NCI-H2081 treated with DMSO at 0.1 percent for 48 hours (cell line): Measurements from ENCODE around the gene SIRT5.

Source experiments
- DNase-seq: peaks from one replicate; lab custom pipeline; 2025; lab: John Stamatoyannopoulos, UW

SIRT5 gene

DNA sequence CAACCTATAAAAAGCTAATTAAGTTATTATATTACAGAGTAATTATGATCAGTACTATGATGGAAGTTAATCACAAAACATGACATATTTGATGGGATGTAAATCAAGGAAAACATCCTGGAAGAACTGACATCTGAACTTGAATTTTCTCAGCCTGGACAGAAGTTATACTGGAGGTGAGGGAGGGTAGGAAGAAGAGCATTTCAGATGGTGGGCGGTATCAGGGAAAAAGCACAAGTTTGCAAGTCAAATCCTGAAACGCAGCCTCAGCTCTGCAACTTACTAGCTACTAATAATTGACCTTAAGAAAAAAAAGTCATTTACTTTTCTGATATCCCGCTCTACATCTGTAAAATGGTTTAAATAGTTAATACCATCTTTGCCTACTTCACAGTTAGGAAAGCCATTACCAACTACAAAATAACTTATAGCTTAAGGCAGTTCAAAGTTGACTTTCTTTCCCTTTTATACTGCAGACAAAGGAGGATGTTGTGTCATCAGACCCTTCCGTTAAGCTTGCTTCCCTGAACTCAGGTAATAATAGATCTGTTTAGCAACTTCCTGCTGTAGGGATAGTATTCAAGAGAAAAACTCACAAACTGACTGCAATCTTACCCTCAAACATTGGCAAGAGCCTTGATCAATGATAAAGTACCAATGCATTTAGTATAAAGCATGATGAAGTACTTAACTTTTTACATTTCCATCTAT lies 61.7 kb downstream of the SIRT5 start:
- no peak for DNase-seq

GRCh38 chr6:13638014-13638413 lies 63.6 kb downstream of the SIRT5 start:
- no peak for DNase-seq

DNA sequence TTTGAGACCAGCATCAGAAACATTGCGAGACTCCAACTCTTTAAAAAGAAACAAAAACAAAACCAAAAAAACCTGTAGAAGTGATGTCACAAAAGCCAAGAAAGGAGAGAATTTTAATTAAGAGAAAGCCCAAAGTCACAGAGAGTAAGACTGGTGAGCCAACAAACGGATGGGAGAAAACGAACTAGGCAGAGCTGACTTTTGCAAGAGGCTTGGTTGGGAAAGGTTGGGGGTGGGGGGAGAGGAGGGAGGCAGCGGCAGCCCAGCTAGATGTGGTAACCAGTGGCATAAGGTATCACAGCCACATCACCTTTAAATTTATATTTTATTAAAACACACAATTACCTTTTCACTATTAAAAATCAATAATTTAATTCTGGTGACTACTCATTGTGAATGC lies 64.2 kb downstream of the SIRT5 start:
- DNase-seq: no peak

- DNase-seq: no peak
These were observed 66.9 kb downstream of the SIRT5 start for GRCh38 chr6:13641315-13641714.

- DNase-seq: no peak
These were observed 68.7 kb downstream of the SIRT5 start for GRCh38 chr6:13643125-13643524.

- DNase-seq: no peak
These were observed 74.4 kb downstream of the SIRT5 start for GRCh38 chr6:13648850-13649249.

- DNase-seq: no peak
These were observed 75.0 kb downstream of the SIRT5 start for GRCh38 chr6:13649393-13649792.

- DNase-seq: no peak
These were observed 78.9 kb downstream of the SIRT5 start for GRCh38 chr6:13653296-13653695.

- no peak for DNase-seq
These were observed 80.1 kb downstream of the SIRT5 start for GRCh38 chr6:13654496-13654895.

- no peak for DNase-seq
These were observed 81.3 kb downstream of the SIRT5 start for GRCh38 chr6:13655700-13656099.

- DNase-seq: no peak
These were observed 85.9 kb downstream of the SIRT5 start for GRCh38 chr6:13660273-13660672.

GRCh38 chr6:13660893-13661292 lies 86.5 kb downstream of the SIRT5 start:
- DNase-seq: no peak

- no peak for DNase-seq
These were observed 87.2 kb downstream of the SIRT5 start for GRCh38 chr6:13661647-13662046.

DNA sequence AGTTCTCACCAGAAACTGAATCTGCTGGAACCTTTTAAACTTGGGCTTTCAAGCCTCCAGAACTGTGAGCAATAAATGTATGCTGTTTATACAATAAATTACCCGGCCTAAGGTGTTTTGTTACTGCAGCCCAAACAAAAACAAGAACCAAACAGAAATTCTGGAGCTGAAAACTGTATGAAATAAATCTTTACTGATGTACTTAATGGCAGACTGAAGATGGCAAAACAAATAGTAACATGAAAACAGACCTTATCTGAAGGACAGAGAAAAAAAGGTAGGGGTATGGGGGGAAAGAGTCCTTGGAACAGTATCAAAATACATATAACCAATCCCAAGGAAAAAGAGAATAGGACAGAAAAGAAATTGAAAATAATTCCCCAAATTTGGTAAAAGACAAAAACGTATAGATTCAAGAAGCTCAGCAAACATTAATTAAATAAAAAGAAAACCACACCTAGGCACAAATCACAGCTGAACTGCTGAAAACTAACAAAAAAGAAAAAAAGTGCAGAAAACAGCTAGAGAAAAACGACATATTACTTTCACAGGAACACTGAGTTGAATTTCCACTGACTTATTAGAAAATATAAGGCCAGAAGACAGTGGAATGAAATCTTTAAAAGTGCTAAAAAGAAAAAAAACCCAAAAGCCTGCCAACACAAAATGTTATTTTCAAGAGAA lies 88.4 kb downstream of the SIRT5 start:
- no peak for DNase-seq

- DNase-seq: no peak
These were observed 89.6 kb downstream of the SIRT5 start for GRCh38 chr6:13663986-13664385.
